Thymus (tissue), 14 donors: ENCODE measurements around the gene TTC21B. TPM values are rescaled to one million over a fixed set of nuclear protein-coding genes. Genes with fewer than 3 reads are reported as not detected.
A peak's percentile ranks its signal among the peaks of the same experiment; 100 is the strongest.
"Not testable (repeated sequence)": the region's sequence is repeated elsewhere in the genome, so short reads cannot be mapped to it uniquely, and the experiment has no call there.

Experiments
- DNase-seq, 9 donors: peaks; one replicate each; pipeline ENCODE4 v3.0.0-alpha.2; 2013; ENCODE audit warnings: low spot score in 9 of 9, low read depth in 6 of 9, missing footprints in 1 of 9
- H3K27ac ChIP-seq, 2 donors: one replicate each; pipeline ENCODE4 v1.5.1; 2013; ENCODE audit warnings: control low read depth in 1 of 2, low read depth in 1 of 2, low read length in 1 of 2, mild to moderate bottlenecking in 1 of 2, moderate library complexity in 1 of 2
- H3K27me3 ChIP-seq, 2 donors: one replicate each; pipeline ENCODE4 v1.5.1; 2013; ENCODE audit warnings: low read length in 1 of 2; ENCODE audit not compliant: control insufficient read depth in 2 of 2, insufficient read depth in 1 of 2
- H3K36me3 ChIP-seq, 2 donors: one replicate each; pipeline ENCODE4 v1.5.1; 2013; ENCODE audit warnings: low read length in 1 of 2, mild to moderate bottlenecking in 1 of 2, moderate library complexity in 1 of 2; ENCODE audit not compliant: control insufficient read depth in 2 of 2, insufficient read depth in 2 of 2
- H3K4me1 ChIP-seq, 2 donors: one replicate each; pipeline ENCODE4 v1.5.1; 2013; ENCODE audit warnings: low read length in 2 of 2; ENCODE audit not compliant: control insufficient read depth in 2 of 2, insufficient read depth in 2 of 2
- H3K4me3 ChIP-seq, 2 donors: one replicate each; pipeline ENCODE4 v1.5.1; 2013; ENCODE audit warnings: low read length in 2 of 2, control low read depth in 1 of 2, mild to moderate bottlenecking in 1 of 2
- H3K9me3 ChIP-seq, 2 donors: one replicate each; pipeline ENCODE4 v1.5.1; 2013; ENCODE audit warnings: low read length in 1 of 2, mild to moderate bottlenecking in 1 of 2; ENCODE audit not compliant: control insufficient read depth in 2 of 2, insufficient read depth in 1 of 2
- WGBS: extraction: QIAGEN DNeasy Blood & Tissue Kit; methylation state at CpG from one replicate; pipeline ENCODE4 v1.1.7; 2013; 5-methylcytosine and 5-hydroxymethylcytosine counted together
- long read RNA-seq, 10 donors: transcript quantifications; one replicate each; lab custom pipeline, GENCODE V29; 2026
- polyA plus RNA-seq: library from polyadenylated mRNA; stranded (reverse); fragments of 200-250 nt; gene quantifications from one replicate; pipeline ENCODE4 v1.2.3, GENCODE V29; 2013
- total RNA-seq: library from RNA; stranded (reverse); fragments of 120-200 nt; gene quantifications from one replicate; pipeline ENCODE4 v1.2.4, GENCODE V29; 2013
- donor health status: healthy.

TTC21B gene
- 19.5 TPM for total RNA-seq
- 10.3 TPM for polyA plus RNA-seq
- long read RNA-seq, donor 1 = 0 reads
- long read RNA-seq, donor 2, full-length matches to known transcripts = 4 of 9 reads
- long read RNA-seq, donor 2, partial matches to known transcripts = 5 of 9 reads
- long read RNA-seq, donor 2, other reads (novel, unspliced or antisense) = 0 of 9 reads
- long read RNA-seq, donor 3, partial matches to known transcripts = 0 of 1 reads
- long read RNA-seq, donor 3, other reads (novel, unspliced or antisense) = 0 of 1 reads
- long read RNA-seq, donor 4 = 0 reads
- long read RNA-seq, donor 5, full-length matches to known transcripts = 2 of 8 reads
- long read RNA-seq, donor 5, partial matches to known transcripts = 6 of 8 reads
- long read RNA-seq, donor 5, other reads (novel, unspliced or antisense) = 0 of 8 reads
- long read RNA-seq, donor 6, full-length matches to known transcripts = 2 of 2 reads
- long read RNA-seq, donor 6, partial matches to known transcripts = 0 of 2 reads
- long read RNA-seq, donor 6, other reads (novel, unspliced or antisense) = 0 of 2 reads
- long read RNA-seq, donor 7, partial matches to known transcripts = 6 of 6 reads
- long read RNA-seq, donor 7, other reads (novel, unspliced or antisense) = 0 of 6 reads
- long read RNA-seq, donor 8 = 0 reads
- long read RNA-seq, donor 9, full-length matches to known transcripts = 3 of 3 reads
- long read RNA-seq, donor 9, partial matches to known transcripts = 0 of 3 reads
- long read RNA-seq, donor 9, other reads (novel, unspliced or antisense) = 0 of 3 reads
- long read RNA-seq, donor 10, partial matches to known transcripts = 0 of 1 reads
- long read RNA-seq, donor 10, other reads (novel, unspliced or antisense) = 0 of 1 reads

DNA sequence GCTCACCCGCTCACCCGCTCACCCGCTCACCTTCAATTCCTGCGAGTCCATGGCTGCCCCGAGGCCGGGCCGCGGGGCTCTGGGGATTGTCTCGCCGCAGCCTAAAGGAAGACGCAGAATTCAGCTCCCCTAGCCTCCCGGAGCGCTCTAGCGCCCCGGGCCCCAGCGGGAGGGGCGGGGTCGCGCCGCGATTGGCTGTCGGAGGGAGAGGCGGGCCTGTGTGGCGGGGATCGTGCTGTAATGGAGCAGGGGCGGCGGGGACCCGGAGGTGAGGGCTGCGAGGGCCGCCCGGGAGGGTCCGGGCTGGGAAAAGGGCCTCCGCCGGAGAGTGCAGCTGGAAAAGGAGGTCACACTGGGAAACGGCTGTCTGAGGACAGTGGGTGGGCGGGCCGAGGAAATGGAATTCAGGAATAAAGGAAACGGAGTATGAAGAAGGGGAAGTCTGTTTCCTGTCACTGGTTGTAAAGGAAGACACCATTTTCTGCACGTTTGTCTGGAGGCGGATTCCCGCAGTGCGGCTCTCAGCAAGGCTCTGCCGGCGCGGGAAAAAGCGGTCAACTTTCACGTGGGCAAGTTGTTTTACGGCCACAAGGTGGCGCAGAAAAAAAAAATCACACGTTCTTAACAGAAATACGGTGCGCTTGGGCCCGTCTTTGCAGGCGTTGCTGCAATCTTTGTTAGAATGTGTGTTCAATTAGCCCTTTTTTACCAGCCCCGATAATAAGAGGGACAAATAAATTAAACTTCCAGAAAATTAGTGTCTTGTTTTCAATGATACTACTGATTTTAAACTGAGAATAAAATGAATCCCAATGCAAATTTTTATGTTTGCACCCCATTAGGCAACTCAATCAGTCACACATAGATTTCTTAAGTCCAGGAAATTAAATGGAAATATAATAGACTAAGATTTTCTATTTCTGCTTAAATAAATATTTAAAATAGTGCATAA is at the start of gene TTC21B:
TTC21B (minus strand) TSS at position 122 of the 952 bp plus-strand sequence; CDS start at position 51, 71 bp downstream.
- peak; percentile 85 to 97 (median 91) for DNase-seq
- Histone ChIP-seq H3K4me1 (peaks cover 4 to 7% of the 10 kb centered on the region in 2 donors), H3K27me3 (no peaks in the 10 kb centered on the region), H3K4me3 (peak within 1 kb of the TSS; percentile 56 to 80), H3K9me3 (peaks cover 0 to 2% of the 10 kb centered on the region in 2 donors), H3K27ac (peak within 1 kb of the TSS; percentile 88 to 93), H3K36me3 (peaks cover 0 to 2% of the 10 kb centered on the region in 2 donors)
- WGBS = under 1% methylated on average over 55 of the region's 55 CpGs

DNA sequence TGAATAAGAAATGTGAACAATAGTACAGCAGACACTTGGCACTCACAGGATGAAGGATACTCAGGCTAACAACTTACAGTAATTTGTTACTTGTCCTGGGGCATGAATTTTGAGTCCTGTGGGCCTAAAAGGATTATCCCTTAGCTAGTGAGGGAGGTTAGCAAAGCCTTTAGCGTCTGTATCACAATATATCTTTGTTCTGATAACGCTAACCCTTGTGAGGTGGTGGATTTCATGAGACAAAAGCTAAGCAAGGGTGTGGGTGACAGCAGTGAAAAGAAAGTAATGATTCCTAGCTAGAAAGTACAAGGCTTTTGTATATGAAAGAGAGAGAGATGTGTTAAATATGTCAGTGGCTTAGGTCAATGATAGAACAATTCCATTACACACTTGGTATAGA is 46.8 kb upstream of the TTC21B start:
- no peaks in the 10 kb centered on the region for H3K9me3 ChIP-seq
- 92% methylated on average over 2 of the region's 2 CpGs for WGBS
- no peak overlapping the region for H3K27ac ChIP-seq
- no peaks in the 10 kb centered on the region for H3K4me1 ChIP-seq
- H3K27me3 ChIP-seq = no peaks in the 10 kb centered on the region
- H3K4me3 ChIP-seq = no peak overlapping the region
- H3K36me3 ChIP-seq = no peaks in the 10 kb centered on the region
- DNase-seq = no peak

DNA sequence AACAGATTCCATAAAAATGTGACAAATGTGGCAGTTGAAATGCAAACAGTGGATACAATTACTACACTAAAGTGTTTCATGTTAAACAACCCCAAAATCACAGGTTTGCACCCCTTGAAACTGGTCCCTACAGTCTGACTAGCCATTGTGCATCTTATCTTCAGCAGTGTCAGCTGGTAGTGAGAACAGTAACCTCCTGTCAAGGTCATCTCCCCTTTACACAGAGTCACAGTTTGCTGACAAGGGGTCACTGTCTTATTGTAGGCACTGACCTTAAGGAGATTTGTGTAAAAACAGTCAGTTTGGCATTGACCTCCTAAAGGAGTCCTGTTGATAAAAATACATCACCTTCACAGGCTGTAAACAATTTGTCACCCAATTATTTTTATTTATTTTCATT is 37.3 kb upstream of the TTC21B start:
- Histone ChIP-seq H3K27me3 (no peaks in the 10 kb centered on the region), H3K9me3 (no peaks in the 10 kb centered on the region), H3K4me1 (no peaks in the 10 kb centered on the region), H3K4me3 (no peak overlapping the region), H3K27ac (no peak overlapping the region), H3K36me3 (no peaks in the 10 kb centered on the region)
- no peak for DNase-seq

DNA sequence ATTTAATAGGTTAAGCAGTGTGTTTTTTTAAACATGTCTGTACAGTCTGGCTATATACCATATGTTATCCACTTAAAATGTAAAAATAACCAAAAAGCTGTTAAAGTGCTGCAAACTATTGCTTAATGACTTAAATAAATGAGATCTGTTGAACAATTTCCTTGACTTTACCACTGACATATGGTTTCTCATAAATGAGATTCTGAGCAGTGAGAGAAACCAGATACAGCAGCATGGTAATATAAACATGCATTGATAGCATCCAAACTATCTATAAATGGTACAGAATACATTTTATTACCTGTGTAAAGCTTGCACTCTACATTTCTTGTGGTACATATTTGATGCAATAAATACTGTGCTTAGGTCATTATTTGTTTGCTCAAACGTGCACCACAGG is 36.3 kb upstream of the TTC21B start:
- 84% methylated on average over 1 of the region's 1 CpG for WGBS
- Histone ChIP-seq H3K9me3 (no peaks in the 10 kb centered on the region), H3K4me1 (no peaks in the 10 kb centered on the region), H3K4me3 (no peak overlapping the region), H3K27ac (no peak overlapping the region), H3K27me3 (no peaks in the 10 kb centered on the region), H3K36me3 (no peaks in the 10 kb centered on the region)
- no peak for DNase-seq

DNA sequence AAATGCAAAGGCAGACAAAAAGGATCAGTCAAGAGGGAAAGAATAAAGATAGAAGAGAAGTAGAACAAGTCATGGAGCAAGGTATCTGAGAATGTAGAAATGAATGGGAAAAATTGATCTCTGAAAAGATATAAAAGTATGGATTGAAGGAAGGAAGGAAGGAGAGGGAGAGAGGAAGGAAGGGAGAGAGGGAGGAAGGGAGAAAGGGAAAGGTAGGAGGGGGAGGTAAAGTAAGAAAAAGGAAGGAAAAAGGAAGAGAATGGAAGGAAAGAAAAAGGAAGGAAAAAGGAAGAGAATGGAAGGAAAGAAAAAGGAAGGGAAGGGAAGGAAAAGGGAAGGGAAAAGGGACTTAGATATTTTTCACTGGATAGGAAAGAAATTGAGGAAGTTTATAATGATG is 31.5 kb upstream of the TTC21B start:
- no peak overlapping the region for H3K27ac ChIP-seq
- no peaks in the 10 kb centered on the region for H3K27me3 ChIP-seq
- H3K4me3 ChIP-seq = no peak overlapping the region
- H3K36me3 ChIP-seq = no peaks in the 10 kb centered on the region
- DNase-seq = no peak
- H3K9me3 ChIP-seq = no peaks in the 10 kb centered on the region
- H3K4me1 ChIP-seq = no peaks in the 10 kb centered on the region

DNA sequence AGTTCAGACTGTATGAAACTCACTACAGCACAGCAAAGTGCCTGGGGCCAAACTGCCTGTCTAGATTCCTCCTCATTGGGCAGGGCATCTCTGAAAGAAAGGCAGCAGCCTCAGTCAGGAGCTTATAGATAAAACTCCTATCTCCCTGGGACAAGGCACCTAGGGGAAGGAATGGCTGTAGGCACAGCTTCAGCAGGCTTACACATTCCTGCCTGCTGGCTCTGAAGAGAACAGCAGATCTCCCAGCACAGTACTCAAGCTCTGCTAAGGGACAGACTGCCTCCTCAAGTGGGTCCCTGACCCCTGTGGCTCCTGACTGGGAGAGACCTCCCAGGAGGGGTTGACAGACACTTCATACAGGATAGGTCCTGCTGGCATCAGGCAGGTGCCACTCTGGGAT is 18.6 kb upstream of the TTC21B start:
- H3K27me3 ChIP-seq, H3K4me1 ChIP-seq, DNase-seq, H3K9me3 ChIP-seq, H3K36me3 ChIP-seq, H3K27ac ChIP-seq, H3K4me3 ChIP-seq: not testable (repeated sequence)

DNA sequence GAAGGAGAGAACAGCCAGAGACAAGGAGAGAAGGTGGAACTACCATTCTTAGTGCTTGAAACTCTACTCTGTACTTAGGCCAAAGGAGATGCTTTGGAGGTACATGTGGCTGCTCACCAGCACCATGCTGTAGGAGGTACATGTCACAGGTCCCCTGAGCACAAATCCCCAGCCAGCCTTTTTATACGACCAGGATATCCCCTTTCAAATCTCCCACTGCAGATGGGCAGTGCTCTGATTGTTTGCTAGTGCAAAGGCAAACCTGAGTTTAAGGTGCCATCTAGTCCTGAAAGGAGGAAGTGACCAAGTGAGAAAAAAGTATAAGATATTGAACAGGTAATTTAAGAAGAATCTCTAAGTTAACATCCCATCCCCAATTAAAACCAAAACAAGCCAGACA is 17.1 kb upstream of the TTC21B start:
- Histone ChIP-seq H3K36me3 (no peaks in the 10 kb centered on the region), H3K9me3 (no peaks in the 10 kb centered on the region), H3K4me3 (no peak overlapping the region), H3K27me3 (no peaks in the 10 kb centered on the region), H3K27ac (no peak overlapping the region), H3K4me1 (no peaks in the 10 kb centered on the region)
- 54% methylated on average over 1 of the region's 1 CpG for WGBS
- DNase-seq = no peak

DNA sequence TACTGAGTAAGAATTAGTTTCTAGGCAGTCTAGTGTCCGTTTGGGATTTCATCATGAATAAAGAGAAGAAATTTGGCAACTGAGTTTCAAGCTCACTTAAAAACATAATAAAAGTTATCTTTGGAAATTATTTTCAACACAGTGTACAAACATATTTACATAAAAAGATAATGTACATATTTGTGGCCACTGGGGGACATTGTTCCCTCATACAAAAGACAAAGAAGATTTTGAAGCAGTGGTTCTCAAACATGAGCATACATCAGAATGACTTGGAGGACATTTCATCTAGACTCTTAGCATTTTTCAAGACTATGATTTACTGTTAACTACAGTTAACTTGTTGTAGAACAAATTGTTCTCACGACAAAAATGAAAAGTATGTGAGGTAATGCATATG is 15.7 kb upstream of the TTC21B start:
- DNase-seq = no peak
- no peaks in the 10 kb centered on the region for H3K4me1 ChIP-seq
- H3K4me3 ChIP-seq = no peak overlapping the region
- H3K27ac ChIP-seq = no peak overlapping the region
- WGBS = 90% methylated on average over 2 of the region's 2 CpGs
- H3K27me3 ChIP-seq = no peaks in the 10 kb centered on the region
- H3K36me3 ChIP-seq = no peaks in the 10 kb centered on the region
- no peaks in the 10 kb centered on the region for H3K9me3 ChIP-seq
